Mammary epithelial cell (primary cell): ENCODE measurements around the gene LAIR2.

Experiments used
- CTCF ChIP-seq, 2 donors: IDR thresholded peaks in 1 of 2; conservative IDR thresholded peaks in 1 of 2; 2 replicates each; pipeline ENCODE4 v1.5.1; 2011 to 2012; ENCODE audit warnings: inconsistent platforms in 2 of 2, low read length in 2 of 2, mild to moderate bottlenecking in 2 of 2, control low read depth in 1 of 2, low read depth in 1 of 2; ENCODE audit not compliant: insufficient read depth in 1 of 2; ENCODE audit errors: extremely low read depth in 1 of 2
- EZH2 ChIP-seq: IDR thresholded peaks from 2 replicates; pipeline ENCODE4 v1.6.1; 2012; ENCODE audit warnings: low read length, inconsistent platforms, borderline replicate concordance

- TF ChIP-seq EZH2 (no peak), CTCF (conservative IDR thresholded peaks at IDR 0.05 in 1 of 2, IDR thresholded peaks at IDR 0.05 in 1 of 2; ENCODE audit: extremely low read depth in 1 of 2, insufficient read depth in 1 of 2, low read depth in 1 of 2, low read length in 2 of 2) (no peak)
Measured at GRCh38 chr19:54461210-54461609, 41.4 kb upstream of the LAIR2 start.
